Gastrocnemius medialis (tissue), 4 donors: Measurements from ENCODE around the gene APC.

ENCODE experiments used
- CTCF ChIP-seq, 5 experiments: fragments of 450-650 bp in 3 of 5; fragments of 200-600 bp in 2 of 5; sonication (generic) in 2 of 5; IDR thresholded peaks in 4 of 5; conservative IDR thresholded peaks in 1 of 5; 1 replicate in 4 of 5; 2 replicates in 1 of 5; pipeline ENCODE4 v1.5.1; 2016 to 2019; ENCODE audit warnings: antibody characterized with exemption in 5 of 5, mild to moderate bottlenecking in 3 of 5, moderate library complexity in 3 of 5
- POLR2A ChIP-seq, 2 donors: fragments of 450-650 bp; IDR thresholded peaks; one replicate each; pipeline ENCODE4 v1.6.1; 2017; ENCODE audit warnings: antibody characterized with exemption in 2 of 2, mild to moderate bottlenecking in 2 of 2, moderate library complexity in 2 of 2

- TF ChIP-seq CTCF (IDR thresholded peaks at IDR 0.05 in 4 of 5, conservative IDR thresholded peaks at IDR 0.05 in 1 of 5) (no peak), POLR2A (IDR thresholded peaks at IDR 0.05) (no peak)
These were observed 12.8 kb upstream of the APC start for GRCh38 chr5:112724901-112725300.
